Activated CD4-positive, CD25-positive, alpha-beta regulatory T cell treated with anti-CD3 and anti-CD28 coated beads, Interleukin-2, amount 50 U/mL, for 24 hours (primary cell): ENCODE measurements around the gene RPS6KC1.

Source experiments
- ATAC-seq, 2 donors: fragments of 150-1000 bp; cut with Tn5 transposase; one replicate each; pipeline ENCODE4 v1.10.0; 2021; ENCODE audit warnings: mild to moderate bottlenecking in 1 of 2, moderate library complexity in 1 of 2

The RPS6KC1 gene

DNA sequence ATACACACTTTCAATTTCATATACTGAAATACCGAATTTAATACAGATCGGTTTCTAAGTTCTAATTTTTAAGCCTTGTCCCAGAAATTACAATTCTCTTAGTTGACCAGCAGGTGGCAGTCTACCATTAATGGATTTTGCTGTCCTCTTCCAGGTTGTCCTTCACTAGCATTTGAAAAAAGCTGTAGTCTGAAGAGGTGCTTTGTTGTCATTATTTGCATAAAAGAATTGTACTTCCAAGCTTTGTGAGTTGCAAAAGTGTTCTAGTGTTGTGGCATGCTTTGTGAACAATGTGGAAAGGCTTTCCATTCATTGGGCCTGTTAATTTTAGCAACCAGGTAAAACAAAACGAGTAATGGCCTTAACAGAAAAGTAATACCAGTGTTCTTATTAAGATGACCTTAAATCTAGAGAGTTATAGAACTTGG lies 193.6 kb downstream of the RPS6KC1 start:
- no peak for ATAC-seq

- no peak for ATAC-seq
Observed at GRCh38 chr1:213245260-213245910, 194.3 kb downstream of the RPS6KC1 start.

DNA sequence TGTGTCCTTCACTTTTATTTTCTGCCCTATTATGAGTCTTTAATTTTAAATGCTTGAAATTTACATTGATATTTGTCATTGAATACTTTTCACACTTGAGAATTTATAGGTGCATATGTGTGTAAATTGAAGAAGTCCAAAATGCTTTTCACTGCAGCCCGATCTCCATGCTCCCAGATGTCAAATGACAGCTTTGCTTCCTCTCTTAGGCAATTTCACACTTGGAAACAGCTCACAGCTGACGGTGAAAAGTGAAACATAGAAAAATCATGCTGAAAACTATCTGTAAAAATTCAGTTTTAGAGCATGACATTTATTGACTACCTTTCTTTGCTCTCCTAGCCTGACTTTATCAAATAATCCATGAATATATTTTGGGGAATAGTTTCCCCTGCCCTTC lies 196.0 kb downstream of the RPS6KC1 start:
- no peak for ATAC-seq

GRCh38 chr1:213249395-213249794 lies 198.4 kb downstream of the RPS6KC1 start:
- no peak for ATAC-seq

DNA sequence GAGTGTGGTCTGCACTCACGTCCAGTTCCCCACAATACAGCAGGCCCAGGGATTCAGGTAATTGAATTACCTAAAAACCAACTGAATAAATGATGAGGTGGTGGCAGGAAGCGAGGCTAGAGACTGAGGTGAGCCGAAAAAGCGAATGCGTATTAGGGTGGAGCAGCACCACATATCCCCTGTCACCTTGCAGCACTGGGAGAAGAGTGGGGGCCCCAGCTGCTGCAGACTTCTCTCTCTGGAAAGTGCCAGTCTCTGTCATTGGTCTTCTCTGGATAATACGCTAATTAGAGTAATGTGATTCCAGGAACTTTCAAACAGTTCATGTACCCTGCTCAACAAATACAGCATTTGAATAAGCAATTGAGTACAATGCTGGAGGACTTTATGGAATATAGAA lies 199.0 kb downstream of the RPS6KC1 start:
- ATAC-seq: no peak

DNA sequence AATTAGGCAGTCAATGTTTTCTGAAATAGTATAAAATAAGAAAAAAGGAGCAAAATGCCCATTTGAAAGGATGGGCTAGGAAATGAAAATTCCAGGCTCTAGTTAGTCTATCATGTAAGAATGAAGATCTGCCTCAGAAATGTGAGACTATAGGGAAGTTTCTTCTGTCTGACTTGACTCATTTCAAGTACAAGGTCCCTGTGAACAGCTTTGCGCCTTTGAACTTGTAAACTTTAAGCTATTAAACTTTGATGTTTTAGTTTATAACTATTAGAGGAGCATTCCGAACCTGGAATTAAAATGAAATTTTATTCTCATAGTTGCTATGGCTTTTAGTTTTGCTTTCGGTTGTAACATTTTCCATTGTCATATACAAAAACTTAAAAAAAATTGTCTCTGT lies 199.4 kb downstream of the RPS6KC1 start:
- ATAC-seq: no peak

- ATAC-seq: no peak
Observed at GRCh38 chr1:213251972-213252371, 200.9 kb downstream of the RPS6KC1 start.

- ATAC-seq: no peak
Observed at GRCh38 chr1:213256438-213257087, 205.5 kb downstream of the RPS6KC1 start.

DNA sequence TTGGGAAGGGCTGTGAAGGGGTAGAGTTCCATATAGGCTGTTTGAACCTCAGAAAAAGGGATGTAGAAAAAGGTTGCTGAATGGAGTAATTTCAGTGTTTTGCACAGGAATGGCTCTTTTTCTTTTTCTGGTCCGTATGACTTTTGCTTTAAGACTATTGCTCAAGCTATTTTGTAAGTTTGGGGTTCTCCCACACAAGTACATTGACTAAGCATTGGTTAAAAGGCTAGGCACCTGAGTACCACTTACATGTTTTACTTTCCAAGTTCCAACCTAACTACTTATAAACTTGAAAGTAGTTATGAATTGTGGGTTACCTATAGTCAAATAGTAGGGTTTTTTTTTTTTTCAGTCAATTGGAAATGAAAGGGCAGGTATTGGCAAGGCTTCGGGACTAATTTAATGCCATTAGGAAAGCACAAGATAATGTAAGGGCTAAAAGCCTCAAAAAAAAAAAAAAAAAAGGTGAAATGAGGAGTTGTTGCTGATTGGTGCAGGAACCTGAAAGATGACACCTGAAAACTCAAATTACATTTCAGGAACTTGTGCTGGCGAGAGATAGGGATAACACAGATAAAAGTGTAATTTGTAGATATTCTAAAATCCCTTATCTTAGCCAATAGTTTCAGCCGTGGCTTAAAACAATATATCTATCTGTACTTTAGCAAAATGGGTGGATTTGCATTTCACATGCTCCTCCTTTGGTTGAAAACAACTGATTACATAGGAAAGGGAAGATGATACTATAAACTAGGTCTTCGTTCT lies 209.5 kb downstream of the RPS6KC1 start:
- no peak for ATAC-seq

DNA sequence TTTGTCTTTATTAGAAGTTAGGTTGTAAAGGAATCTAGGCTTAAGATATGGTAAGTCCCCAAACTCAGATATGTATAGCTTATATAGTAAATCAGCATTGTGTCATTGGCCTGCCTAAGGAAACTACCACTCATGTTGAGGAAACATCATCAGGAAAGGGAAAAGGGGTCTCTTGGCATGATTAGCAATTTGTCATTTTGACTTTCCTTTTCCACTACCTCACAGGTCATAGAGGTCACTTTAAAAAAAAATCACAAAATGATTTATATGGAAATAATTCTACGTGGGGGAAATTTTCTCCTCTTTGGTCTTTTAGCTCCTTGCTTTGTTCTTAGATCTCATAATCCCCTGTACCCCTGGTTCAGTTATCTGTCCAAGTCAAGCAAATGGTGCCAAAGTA lies 213.5 kb downstream of the RPS6KC1 start:
- no peak for ATAC-seq

GRCh38 chr1:213266983-213267772 lies 216.1 kb downstream of the RPS6KC1 start:
- ATAC-seq: no peak

DNA sequence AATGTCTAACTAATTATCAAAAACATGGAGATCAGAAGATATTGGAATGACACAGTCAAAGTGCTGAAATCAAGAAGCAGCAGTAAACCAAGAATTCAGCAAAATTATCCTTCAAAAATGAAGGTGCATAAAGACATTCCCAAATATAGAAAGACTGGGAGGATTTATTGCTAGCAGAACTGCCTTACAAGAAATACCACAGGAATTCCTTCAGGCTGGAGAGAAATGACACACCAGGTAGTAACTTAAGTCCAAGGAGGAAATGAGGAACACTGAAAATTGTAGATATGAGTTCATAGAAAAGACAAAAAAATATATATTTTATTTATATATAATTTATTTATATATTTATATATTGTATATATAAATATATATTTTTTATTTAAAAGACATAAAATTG lies 217.2 kb downstream of the RPS6KC1 start:
- ATAC-seq: no peak

GRCh38 chr1:213269829-213270228 lies 218.8 kb downstream of the RPS6KC1 start:
- ATAC-seq: no peak

DNA sequence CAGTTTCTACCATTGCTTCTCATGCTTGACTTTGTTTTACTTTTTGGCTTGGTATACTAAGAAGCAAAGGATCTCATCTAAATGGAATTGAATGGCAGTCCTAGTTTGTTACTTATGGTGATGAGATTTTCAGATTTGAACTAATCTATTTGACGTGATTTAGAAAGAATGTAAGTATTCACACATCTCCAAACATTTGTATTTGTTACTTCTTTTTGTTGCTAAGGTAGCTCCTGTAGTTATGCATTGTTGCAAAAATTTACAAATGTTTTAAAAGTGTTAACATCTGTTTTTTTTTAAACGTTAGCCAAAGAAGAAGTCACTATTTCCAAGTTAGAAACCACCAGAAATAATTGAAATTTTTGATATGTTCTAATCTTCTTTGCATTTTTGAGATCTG lies 222.5 kb downstream of the RPS6KC1 start:
- no peak for ATAC-seq

DNA sequence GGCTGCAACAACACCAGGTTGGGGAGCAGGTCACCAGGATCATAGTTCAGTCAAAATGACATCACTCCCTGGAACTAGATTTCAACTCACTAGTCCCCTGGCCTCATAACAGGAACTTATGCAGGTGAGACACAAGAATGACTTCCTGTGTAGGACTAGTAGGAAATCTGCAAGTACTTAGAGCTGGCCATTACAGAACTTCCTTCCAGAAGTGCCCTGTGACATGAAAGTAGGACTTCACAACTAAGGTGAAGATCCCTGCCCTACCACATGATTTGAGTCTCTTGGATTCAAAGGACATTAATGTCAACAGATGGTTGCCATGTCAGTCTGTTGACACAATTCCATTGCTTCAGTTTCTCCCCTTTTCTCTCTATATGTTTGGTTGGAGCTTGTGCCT lies 223.1 kb downstream of the RPS6KC1 start:
- no peak for ATAC-seq

DNA sequence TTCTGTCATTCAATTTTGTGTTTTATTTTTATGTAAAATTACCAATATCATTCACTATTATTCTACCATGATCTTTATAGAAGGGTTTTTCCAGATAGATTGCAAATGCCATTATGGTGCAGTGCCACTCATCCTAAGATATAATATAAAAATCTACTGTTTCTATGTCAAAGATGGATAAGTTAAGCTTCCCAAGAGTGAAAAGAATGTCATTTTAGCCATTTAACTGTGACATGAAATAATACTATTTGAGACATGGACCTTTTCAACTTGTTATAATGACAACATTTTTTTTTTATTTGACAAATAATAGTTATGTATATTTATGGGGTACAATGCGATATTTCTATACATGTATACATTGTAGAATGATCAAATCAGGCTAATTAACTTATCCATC lies 224.3 kb downstream of the RPS6KC1 start:
- ATAC-seq: no peak

DNA sequence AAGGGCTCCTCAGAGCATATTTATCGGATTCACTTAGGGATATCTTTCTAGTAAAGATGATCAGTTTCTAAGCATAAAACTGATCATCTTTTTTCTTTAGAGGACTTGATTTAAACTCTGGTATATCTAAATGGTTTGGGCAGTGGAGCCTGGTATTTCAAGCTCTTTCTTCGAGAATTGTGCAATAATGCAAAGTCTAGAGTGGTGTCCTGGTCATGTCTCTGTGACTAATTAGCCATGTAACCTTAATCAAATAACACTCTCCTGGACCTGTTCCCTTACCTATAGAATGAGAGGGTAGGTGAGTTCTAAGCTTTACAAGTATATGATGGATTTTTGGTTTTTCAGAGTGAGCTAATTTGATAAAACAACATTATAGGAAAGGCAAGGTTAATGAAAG lies 225.2 kb downstream of the RPS6KC1 start:
- no peak for ATAC-seq

DNA sequence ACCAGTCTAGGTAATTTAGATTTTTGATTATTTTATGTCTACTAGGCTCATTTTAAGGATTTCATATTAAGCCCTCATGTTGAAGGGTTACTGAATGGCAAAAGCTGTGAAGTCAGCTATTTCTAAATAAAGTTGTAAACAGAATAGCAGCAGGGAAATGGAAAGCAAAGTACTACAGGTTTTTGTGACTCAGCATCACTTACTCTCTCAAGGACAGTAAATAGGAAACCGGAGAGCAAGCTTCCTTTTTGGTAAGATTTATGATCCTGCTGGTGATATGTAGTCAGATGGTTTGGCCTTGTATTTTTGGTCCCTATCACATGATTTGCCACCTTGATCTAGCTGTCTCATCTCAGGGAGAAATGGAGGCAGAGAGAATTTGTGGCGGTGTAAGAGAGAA lies 226.0 kb downstream of the RPS6KC1 start:
- ATAC-seq: no peak

DNA sequence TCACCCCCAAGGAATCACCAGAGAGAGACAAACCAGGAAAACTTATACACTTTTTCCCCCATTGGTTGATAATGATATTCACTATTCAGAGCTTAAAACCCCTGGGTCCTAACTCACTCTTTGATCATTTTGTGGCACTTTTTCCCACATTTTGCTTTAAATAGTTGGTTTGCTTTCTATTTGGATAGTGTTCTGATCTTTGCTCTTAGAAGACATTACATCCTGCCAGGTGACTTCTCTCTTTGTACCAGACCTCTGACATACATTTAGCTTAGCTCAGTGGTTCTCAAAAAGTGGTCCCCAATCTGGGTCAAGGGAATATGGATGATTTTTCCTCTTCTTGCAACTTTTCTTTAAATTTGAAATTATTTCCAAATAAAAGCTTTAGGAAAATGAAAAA lies 228.4 kb downstream of the RPS6KC1 start:
- no peak for ATAC-seq

DNA sequence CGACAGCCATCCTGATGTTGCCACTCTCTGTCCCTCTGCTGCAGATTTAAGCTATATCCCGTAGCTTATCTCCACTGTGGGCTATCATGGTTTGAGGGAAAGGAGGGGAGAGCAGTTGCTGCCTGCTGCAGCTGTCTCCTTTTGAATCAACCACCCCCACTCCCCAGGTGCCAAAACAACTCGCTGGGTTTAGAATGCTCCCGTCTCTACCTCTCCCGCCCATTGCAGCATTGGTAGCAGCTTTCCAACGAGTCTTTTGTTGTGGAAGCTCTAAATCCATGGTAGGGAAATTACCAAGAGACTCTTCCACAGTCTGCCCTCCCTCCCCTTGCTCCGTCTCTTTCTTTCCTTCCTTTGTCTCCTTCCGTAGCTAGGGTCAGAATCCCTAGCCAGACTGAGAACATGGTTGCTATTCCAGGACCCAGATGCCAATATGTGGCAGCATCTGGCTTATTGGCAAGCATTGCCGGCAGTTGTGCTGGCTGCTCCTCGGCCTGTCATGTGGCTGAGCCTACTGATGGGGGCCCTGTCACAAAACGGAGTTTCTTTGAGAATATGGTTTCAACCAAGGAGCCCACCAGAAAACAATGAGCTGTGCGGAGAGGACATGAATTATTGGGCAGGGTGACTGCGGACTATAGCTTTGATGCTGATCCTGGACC lies 230.7 kb downstream of the RPS6KC1 start:
- ATAC-seq: no peak

GRCh38 chr1:213284626-213285025 lies 233.6 kb downstream of the RPS6KC1 start:
- no peak for ATAC-seq

GRCh38 chr1:213286235-213286634 lies 235.2 kb downstream of the RPS6KC1 start:
- ATAC-seq: no peak

GRCh38 chr1:213287987-213288386 lies 236.9 kb downstream of the RPS6KC1 start:
- no peak for ATAC-seq
